Uterus (tissue), 2 donors: ENCODE results near the gene SRSF11.

Experiments used
- CTCF ChIP-seq, 4 experiments: fragments of 200-600 bp in 2 of 4; fragments of 450-650 bp in 2 of 4; sonication (generic) in 2 of 4; IDR thresholded peaks; one replicate each; pipeline ENCODE4 v1.5.1; 2016 to 2019; ENCODE audit warnings: antibody characterized with exemption in 4 of 4, mild to moderate bottlenecking in 2 of 4, moderate library complexity in 1 of 4
- POLR2A ChIP-seq, 2 donors: fragments of 450-650 bp; IDR thresholded peaks; one replicate each; pipeline ENCODE4 v1.6.1; 2016; ENCODE audit warnings: antibody characterized with exemption in 2 of 2, mild to moderate bottlenecking in 1 of 2, moderate library complexity in 1 of 2

GRCh38 chr1:70277875-70278274 lies 56.7 kb downstream of the SRSF11 start:
- TF ChIP-seq CTCF (IDR thresholded peaks at IDR 0.05) (no peak), POLR2A (IDR thresholded peaks at IDR 0.05) (no peak)
